ENCODE data around the gene SKAP1. TPM values are rescaled to one million over a fixed set of nuclear protein-coding genes. Genes with fewer than 3 reads are reported as not detected.

SKAP1 gene
- total and polyA plus RNA-seq, 2 experiments from 2014 or later = 0.27 TPM; not detected in 1

- ATAC-seq = no peak
- Histone ChIP-seq H3K9me2 (ENCODE audit: insufficient read depth) (no peaks in the 10 kb centered on the region), H3K27me3 (ENCODE audit: insufficient read depth) (no peaks in the 10 kb centered on the region), H3K79me2 (replicated peaks; ENCODE audit: insufficient read depth) (peaks cover 52% of the 10 kb centered on the region), H3K27ac (ENCODE audit: low read depth) (no peak overlapping the region), H4K20me1 (replicated peaks; ENCODE audit: insufficient read depth) (peaks cover 16% of the 10 kb centered on the region), H3F3A (replicated peaks; ENCODE audit: low read depth) (no peaks in the 10 kb centered on the region), H3K4me1 (ENCODE audit: insufficient read depth) (peaks cover 15% of the 10 kb centered on the region), H2AFZ (no peak overlapping the region), H3K4me2 (no peak overlapping the region), H3K36me3 (ENCODE audit: insufficient read depth) (peaks cover 3% of the 10 kb centered on the region; the same call in 1 of the 2 replicates), H3K4me3 (no peak overlapping the region)
- Mint-ChIP-seq H3K36me3 (ENCODE audit: low read depth) (peaks cover 22% of the 10 kb centered on the region; the same call in 2 of the 3 replicates), H3K4me1 (peaks cover 12% of the 10 kb centered on the region), H3K27ac (no peak overlapping the region), H3K4me3 (no peak overlapping the region), H3K9me3 (no peaks in the 10 kb centered on the region), H3K27me3 (ENCODE audit: insufficient read depth, low read depth, poor library complexity) (peaks cover 8% of the 10 kb centered on the region)
- TF ChIP-seq ZNF331 (CRISPR knock-in tag; IDR thresholded peaks at IDR 0.05; ENCODE audit: low read depth) = no peak
- TF ChIP-seq, protein P1, sequence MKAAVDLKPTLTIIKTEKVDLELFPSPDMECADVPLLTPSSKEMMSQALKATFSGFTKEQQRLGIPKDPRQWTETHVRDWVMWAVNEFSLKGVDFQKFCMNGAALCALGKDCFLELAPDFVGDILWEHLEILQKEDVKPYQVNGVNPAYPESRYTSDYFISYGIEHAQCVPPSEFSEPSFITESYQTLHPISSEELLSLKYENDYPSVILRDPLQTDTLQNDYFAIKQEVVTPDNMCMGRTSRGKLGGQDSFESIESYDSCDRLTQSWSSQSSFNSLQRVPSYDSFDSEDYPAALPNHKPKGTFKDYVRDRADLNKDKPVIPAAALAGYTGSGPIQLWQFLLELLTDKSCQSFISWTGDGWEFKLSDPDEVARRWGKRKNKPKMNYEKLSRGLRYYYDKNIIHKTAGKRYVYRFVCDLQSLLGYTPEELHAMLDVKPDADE (IDR thresholded peaks at IDR 0.05) = no peak
- TF ChIP-seq POLR2AphosphoS5 (IDR thresholded peaks at IDR 0.05; ENCODE audit: low read depth) = no peak
- TF ChIP-seq EZH2phosphoT487 (IDR thresholded peaks at IDR 0.05; ENCODE audit: unreplicated experiment) = no peak
- no peak for TF ChIP-seq STAT1 (IDR thresholded peaks at IDR 0.05; ENCODE audit: unreplicated experiment)
- no peak for TF ChIP-seq CREB1 (CRISPR knock-in tag; IDR thresholded peaks at IDR 0.05; ENCODE audit: low read depth)
- no peak for TF ChIP-seq NANOG (IDR thresholded peaks at IDR 0.05; ENCODE audit: borderline replicate concordance)
- no peak for TF ChIP-seq REST (IDR thresholded peaks at IDR 0.05; ENCODE audit: unreplicated experiment)
- TF ChIP-seq EZH2 (IDR thresholded peaks at IDR 0.05; ENCODE audit: low read depth, unreplicated experiment) = no peak
- TF ChIP-seq, protein P2, sequence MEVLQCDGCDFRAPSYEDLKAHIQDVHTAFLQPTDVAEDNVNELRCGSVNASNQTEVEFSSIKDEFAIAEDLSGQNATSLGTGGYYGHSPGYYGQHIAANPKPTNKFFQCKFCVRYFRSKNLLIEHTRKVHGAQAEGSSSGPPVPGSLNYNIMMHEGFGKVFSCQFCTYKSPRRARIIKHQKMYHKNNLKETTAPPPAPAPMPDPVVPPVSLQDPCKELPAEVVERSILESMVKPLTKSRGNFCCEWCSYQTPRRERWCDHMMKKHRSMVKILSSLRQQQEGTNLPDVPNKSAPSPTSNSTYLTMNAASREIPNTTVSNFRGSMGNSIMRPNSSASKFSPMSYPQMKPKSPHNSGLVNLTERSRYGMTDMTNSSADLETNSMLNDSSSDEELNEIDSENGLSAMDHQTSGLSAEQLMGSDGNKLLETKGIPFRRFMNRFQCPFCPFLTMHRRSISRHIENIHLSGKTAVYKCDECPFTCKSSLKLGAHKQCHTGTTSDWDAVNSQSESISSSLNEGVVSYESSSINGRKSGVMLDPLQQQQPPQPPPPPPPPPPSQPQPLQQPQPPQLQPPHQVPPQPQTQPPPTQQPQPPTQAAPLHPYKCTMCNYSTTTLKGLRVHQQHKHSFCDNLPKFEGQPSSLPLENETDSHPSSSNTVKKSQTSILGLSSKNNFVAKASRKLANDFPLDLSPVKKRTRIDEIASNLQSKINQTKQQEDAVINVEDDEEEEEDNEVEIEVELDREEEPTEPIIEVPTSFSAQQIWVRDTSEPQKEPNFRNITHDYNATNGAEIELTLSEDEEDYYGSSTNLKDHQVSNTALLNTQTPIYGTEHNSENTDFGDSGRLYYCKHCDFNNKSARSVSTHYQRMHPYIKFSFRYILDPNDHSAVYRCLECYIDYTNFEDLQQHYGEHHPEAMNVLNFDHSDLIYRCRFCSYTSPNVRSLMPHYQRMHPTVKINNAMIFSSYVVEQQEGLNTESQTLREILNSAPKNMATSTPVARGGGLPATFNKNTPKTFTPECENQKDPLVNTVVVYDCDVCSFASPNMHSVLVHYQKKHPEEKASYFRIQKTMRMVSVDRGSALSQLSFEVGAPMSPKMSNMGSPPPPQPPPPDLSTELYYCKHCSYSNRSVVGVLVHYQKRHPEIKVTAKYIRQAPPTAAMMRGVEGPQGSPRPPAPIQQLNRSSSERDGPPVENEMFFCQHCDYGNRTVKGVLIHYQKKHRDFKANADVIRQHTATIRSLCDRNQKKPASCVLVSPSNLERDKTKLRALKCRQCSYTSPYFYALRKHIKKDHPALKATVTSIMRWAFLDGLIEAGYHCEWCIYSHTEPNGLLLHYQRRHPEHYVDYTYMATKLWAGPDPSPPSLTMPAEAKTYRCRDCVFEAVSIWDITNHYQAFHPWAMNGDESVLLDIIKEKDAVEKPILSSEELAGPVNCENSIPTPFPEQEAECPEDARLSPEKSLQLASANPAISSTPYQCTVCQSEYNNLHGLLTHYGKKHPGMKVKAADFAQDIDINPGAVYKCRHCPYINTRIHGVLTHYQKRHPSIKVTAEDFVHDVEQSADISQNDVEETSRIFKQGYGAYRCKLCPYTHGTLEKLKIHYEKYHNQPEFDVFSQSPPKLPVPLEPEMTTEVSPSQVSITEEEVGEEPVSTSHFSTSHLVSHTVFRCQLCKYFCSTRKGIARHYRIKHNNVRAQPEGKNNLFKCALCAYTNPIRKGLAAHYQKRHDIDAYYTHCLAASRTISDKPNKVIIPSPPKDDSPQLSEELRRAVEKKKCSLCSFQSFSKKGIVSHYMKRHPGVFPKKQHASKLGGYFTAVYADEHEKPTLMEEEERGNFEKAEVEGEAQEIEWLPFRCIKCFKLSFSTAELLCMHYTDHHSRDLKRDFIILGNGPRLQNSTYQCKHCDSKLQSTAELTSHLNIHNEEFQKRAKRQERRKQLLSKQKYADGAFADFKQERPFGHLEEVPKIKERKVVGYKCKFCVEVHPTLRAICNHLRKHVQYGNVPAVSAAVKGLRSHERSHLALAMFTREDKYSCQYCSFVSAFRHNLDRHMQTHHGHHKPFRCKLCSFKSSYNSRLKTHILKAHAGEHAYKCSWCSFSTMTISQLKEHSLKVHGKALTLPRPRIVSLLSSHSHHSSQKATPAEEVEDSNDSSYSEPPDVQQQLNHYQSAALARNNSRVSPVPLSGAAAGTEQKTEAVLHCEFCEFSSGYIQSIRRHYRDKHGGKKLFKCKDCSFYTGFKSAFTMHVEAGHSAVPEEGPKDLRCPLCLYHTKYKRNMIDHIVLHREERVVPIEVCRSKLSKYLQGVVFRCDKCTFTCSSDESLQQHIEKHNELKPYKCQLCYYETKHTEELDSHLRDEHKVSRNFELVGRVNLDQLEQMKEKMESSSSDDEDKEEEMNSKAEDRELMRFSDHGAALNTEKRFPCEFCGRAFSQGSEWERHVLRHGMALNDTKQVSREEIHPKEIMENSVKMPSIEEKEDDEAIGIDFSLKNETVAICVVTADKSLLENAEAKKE (CRISPR knock-in tag; IDR thresholded peaks at IDR 0.05) = no peak
- DNase-seq (ENCODE audit: low spot score) = no peak
Observed at GRCh38 chr17:48113201-48113676, 316.8 kb downstream of the SKAP1 start.

All from GM23338 (cell line).